H1 (cell line): Measurements from ENCODE around the gene SLC24A3. TPM values are rescaled to one million over a fixed set of nuclear protein-coding genes. Genes with fewer than 3 reads are reported as not detected.

Source experiments
- CTCF ChIA-PET: fragments of 300-600 bp; sonication (Branson Sonifier 250); formaldehyde crosslinking; loops from one replicate; lab custom pipeline; 2021; ENCODE audit not compliant: partially characterized antibody; lab: Charles Lee
- POLR2A ChIA-PET: fragments of 300-600 bp; sonication (Branson Sonifier 250); formaldehyde crosslinking; loops from one replicate; lab custom pipeline; 2021; ENCODE audit warnings: inconsistent platforms; ENCODE audit not compliant: partially characterized antibody; lab: Charles Lee
- DNase-seq, 2 experiments: peaks; one replicate each; pipeline versions ENCODE4 v3.0.0 to v3.0.0-alpha.2; 2010 to 2022; ENCODE audit warnings: low spot score in 2 of 2, low read depth in 1 of 2, mixed read lengths in 1 of 2
- FAIRE-seq: peaks from 2 replicates; lab custom pipeline; 2011; peaks lifted over from hg19 to GRCh38; lab: Jason Lieb, UNC
- H2AFZ ChIP-seq: 2 replicates; pipeline ENCODE4 v1.8.1; 2012; ENCODE audit warnings: low read length, inconsistent platforms
- H2AK5ac ChIP-seq: 2 replicates; pipeline ENCODE4 v1.6.1; 2013; ENCODE audit warnings: low read depth, low read length
- H2BK120ac ChIP-seq: replicated peaks from 2 replicates; pipeline ENCODE3; 2013; ENCODE audit warnings: low read depth, low read length, inconsistent platforms
- H2BK12ac ChIP-seq: 2 replicates; pipeline ENCODE4 v1.6.1; 2013; ENCODE audit warnings: low read depth, low read length
- H2BK15ac ChIP-seq: 2 replicates; pipeline ENCODE4 v1.6.1; 2013; ENCODE audit warnings: low read length
- H2BK20ac ChIP-seq: 2 replicates; pipeline ENCODE4 v1.6.1; 2013; ENCODE audit warnings: low read length
- H2BK5ac ChIP-seq: 2 replicates; pipeline ENCODE4 v1.6.1; 2013; ENCODE audit warnings: low read depth, low read length
- H3K14ac ChIP-seq: 2 replicates; pipeline ENCODE4 v1.6.1; 2013; ENCODE audit warnings: inconsistent platforms; ENCODE audit not compliant: insufficient read length
- H3K18ac ChIP-seq: 2 replicates; pipeline ENCODE4 v1.6.1; 2013; ENCODE audit warnings: low read length; ENCODE audit errors: extremely low read depth
- H3K23ac ChIP-seq: 2 replicates; pipeline ENCODE4 v1.6.1; 2013; ENCODE audit warnings: inconsistent platforms; ENCODE audit not compliant: insufficient read length
- H3K23me2 ChIP-seq: 2 replicates; pipeline ENCODE4 v1.6.1; 2013; ENCODE audit warnings: low read depth, low read length
- H3K27ac ChIP-seq: 2 replicates; pipeline ENCODE4 v1.6.1; 2011; ENCODE audit warnings: low read depth, low read length, inconsistent platforms
- H3K27me3 ChIP-seq, 4 experiments: replicated peaks in 1 of 4; 1 replicate in 1 of 4; 2 replicates in 3 of 4; pipeline versions ENCODE4 v1.6.1 to v1.8.1; 2011 to 2013; ENCODE audit warnings: low read length in 3 of 4, mild to moderate bottlenecking in 3 of 4, inconsistent platforms in 2 of 4, mixed read lengths in 2 of 4, moderate library complexity in 1 of 4; ENCODE audit not compliant: control insufficient read depth in 3 of 4, insufficient read depth in 3 of 4; ENCODE audit errors: extremely low read depth in 1 of 4
- H3K36me3 ChIP-seq, 4 experiments: 2 replicates each; pipeline versions ENCODE4 v1.6.1 to v1.8.1; 2011 to 2013; ENCODE audit warnings: mild to moderate bottlenecking in 4 of 4, low read length in 3 of 4, moderate library complexity in 2 of 4, control low read depth in 1 of 4, inconsistent platforms in 1 of 4; ENCODE audit not compliant: insufficient read depth in 4 of 4, control insufficient read depth in 2 of 4
- H3K4ac ChIP-seq: replicated peaks from 2 replicates; pipeline ENCODE3; 2013; ENCODE audit warnings: low read length, low read depth, mixed read lengths, inconsistent platforms; ENCODE audit not compliant: insufficient read length
- H3K4me1 ChIP-seq, 4 experiments: replicated peaks in 1 of 4; 1 replicate in 1 of 4; 2 replicates in 3 of 4; pipeline versions ENCODE4 v1.6.1 to v1.8.1; 2011 to 2013; ENCODE audit warnings: low read length in 3 of 4, inconsistent platforms in 2 of 4, mixed read lengths in 1 of 4; ENCODE audit not compliant: insufficient read depth in 4 of 4, control insufficient read depth in 3 of 4
- H3K4me2 ChIP-seq, 2 experiments: 2 replicates each; pipeline versions ENCODE4 v1.6.1 to v1.8.1; 2011 to 2013; ENCODE audit warnings: low read depth in 2 of 2, low read length in 2 of 2, control low read depth in 1 of 2, inconsistent platforms in 1 of 2, mild to moderate bottlenecking in 1 of 2; ENCODE audit not compliant: insufficient read depth in 1 of 2
- H3K4me3 ChIP-seq, 4 experiments: fragments of 200-600, 300-600 bp in 1 of 4; sonication (generic), shearing (Covaris generic), sonication (Bioruptor Twin) in 1 of 4; 2 replicates each; pipeline versions ENCODE4 v1.5.1 to v1.8.1; 2011 to 2016; ENCODE audit warnings: low read length in 4 of 4, low read depth in 3 of 4, control low read depth in 2 of 4, inconsistent platforms in 2 of 4, mild to moderate bottlenecking in 2 of 4, mixed read lengths in 1 of 4, moderate library complexity in 1 of 4; ENCODE audit not compliant: insufficient read depth in 2 of 4; ENCODE audit errors: extremely low read depth in 1 of 4
- H3K56ac ChIP-seq: replicated peaks from 2 replicates; pipeline ENCODE3; 2013; ENCODE audit warnings: low read depth, mild to moderate bottlenecking, mixed read lengths, low read length, inconsistent platforms; ENCODE audit not compliant: insufficient read length
- H3K79me1 ChIP-seq: 2 replicates; pipeline ENCODE4 v1.6.1; 2013; ENCODE audit warnings: low read depth, low read length, control low read depth
- H3K79me2 ChIP-seq, 2 experiments: 2 replicates each; pipeline versions ENCODE4 v1.6.1 to v1.8.1; 2012 to 2013; ENCODE audit warnings: low read length in 2 of 2, mild to moderate bottlenecking in 2 of 2, inconsistent platforms in 1 of 2; ENCODE audit not compliant: insufficient read depth in 2 of 2, control insufficient read depth in 1 of 2
- H3K9ac ChIP-seq, 4 experiments: replicated peaks in 1 of 4; 1 replicate in 1 of 4; 2 replicates in 3 of 4; pipeline versions ENCODE4 v1.6.1 to v1.8.1; 2011 to 2013; ENCODE audit warnings: low read depth in 3 of 4, low read length in 3 of 4, control low read depth in 2 of 4, mild to moderate bottlenecking in 2 of 4, moderate library complexity in 2 of 4, inconsistent platforms in 1 of 4; ENCODE audit errors: extremely low read depth in 1 of 4
- H3K9me3 ChIP-seq, 2 experiments: 2 replicates each; pipeline versions ENCODE4 v1.6.1 to v1.8.1; 2012 to 2013; ENCODE audit warnings: mild to moderate bottlenecking in 2 of 2, moderate library complexity in 2 of 2, control low read depth in 1 of 2, inconsistent platforms in 1 of 2, low read depth in 1 of 2, low read length in 1 of 2, mixed read lengths in 1 of 2; ENCODE audit not compliant: insufficient read depth in 2 of 2
- H4K20me1 ChIP-seq, 2 experiments: replicated peaks in 1 of 2; 2 replicates each; pipeline versions ENCODE3 to v1.8.1; 2011 to 2013; ENCODE audit warnings: inconsistent platforms in 2 of 2, low read length in 2 of 2, mild to moderate bottlenecking in 1 of 2; ENCODE audit not compliant: insufficient read depth in 2 of 2, control insufficient read depth in 1 of 2
- H4K5ac ChIP-seq: 2 replicates; pipeline ENCODE4 v1.6.1; 2013; ENCODE audit warnings: low read length, low read depth, mixed read lengths, inconsistent platforms; ENCODE audit not compliant: insufficient read length
- H4K8ac ChIP-seq: 2 replicates; pipeline ENCODE4 v1.8.0; 2013; ENCODE audit warnings: mild to moderate bottlenecking, moderate library complexity, low read length, inconsistent platforms; ENCODE audit not compliant: insufficient read depth; ENCODE audit errors: extremely low read depth
- H4K91ac ChIP-seq: replicated peaks from 2 replicates; pipeline ENCODE3; 2013; ENCODE audit warnings: low read length, mixed read lengths, inconsistent platforms; ENCODE audit not compliant: insufficient read length
- CREB1 ChIP-seq: IDR thresholded peaks from 2 replicates; pipeline ENCODE4 v1.6.1; 2012; ENCODE audit warnings: inconsistent platforms
- EGR1 ChIP-seq: IDR thresholded peaks from 2 replicates; pipeline ENCODE4 v1.6.1; 2011; ENCODE audit warnings: low read depth, low read length, borderline replicate concordance
- KDM1A ChIP-seq: fragments of 200-600, 300-600 bp; sonication (generic); IDR thresholded peaks from 2 replicates; pipeline ENCODE4 v1.7.1; 2016; ENCODE audit warnings: mild to moderate bottlenecking, low read length, borderline replicate concordance
- PHF8 ChIP-seq: fragments of 200-600 bp; sonication (generic); conservative IDR thresholded peaks from 2 replicates; pipeline ENCODE4 v1.7.1; 2012; ENCODE audit warnings: low read depth, mild to moderate bottlenecking, inconsistent platforms, low read length, moderate library complexity
- WGBS, 2 experiments: shearing (Covaris generic) in 1 of 2; methylation state at CpG; one replicate each; pipeline versions ENCODE4 v1.1.6 to v1.1.7; 2013 to 2015; ENCODE audit warnings: low lambda C conversion rate in 2 of 2, mixed read lengths in 2 of 2, inconsistent platforms in 1 of 2, low coverage in 1 of 2, missing lambda C conversion rate in 1 of 2; ENCODE audit not compliant: insufficient replicate concordance in 2 of 2, insufficient coverage in 1 of 2, insufficient read length in 1 of 2; ENCODE audit errors: extremely low coverage in 1 of 2, missing lambda C conversion rate in 1 of 2; 5-methylcytosine and 5-hydroxymethylcytosine counted together
- polyA plus RNA-seq, 7 experiments: library from polyadenylated mRNA; depleted of rRNA in 3 of 7; stranded (reverse) in 5 of 7; unstranded in 2 of 7; fragments of >200 nt in 5 of 7; fragments of 200-250 nt in 2 of 7; gene quantifications; 1 replicate in 5 of 7; 2 replicates in 1 of 7; 4 replicates in 1 of 7; pipeline versions ENCODE4 v1.2.1 to v1.2.3, GENCODE V29; 2011 to 2013; ENCODE audit warnings: missing spikeins in 2 of 7, mixed read lengths in 2 of 7
- total RNA-seq: library from RNA; stranded (reverse); fragmentation: NEBNext Ultra II Directional; extraction: Animal tissue kit (Norgen Biotek cat#: 25700); gene quantifications from 2 replicates; pipeline ENCODE4 v1.2.1, GENCODE V29; 2021

Gene SLC24A3
- total and polyA plus RNA-seq, 2 of the 8 experiments (the other 6 are each of a cell fraction or from before 2014, with no cell fraction given) = 4.5 to 6.3 TPM

GRCh38 chr20:19758133-19758500 lies 545.7 kb downstream of the SLC24A3 start, which contains the start of gene RIN2:
RIN2 (plus strand) TSS chr20:19758258; CDS start chr20:19889602, 131,344 bp downstream.
- H2BK5ac ChIP-seq = peak within 1 kb of the TSS; percentile 56; the same call in 1 of the 2 replicates
- H4K91ac ChIP-seq = no peak within 1 kb of the TSS
- no peaks in the 10 kb centered on the region for H3K36me3 ChIP-seq
- no peak within 1 kb of the TSS for H2AK5ac ChIP-seq
- H3K18ac ChIP-seq = peak within 1 kb of the TSS; percentile 60
- no peak within 1 kb of the TSS for H3K27ac ChIP-seq
- peaks cover 13% of the 10 kb centered on the region for H3K23me2 ChIP-seq
- H4K5ac ChIP-seq = no peak within 1 kb of the TSS
- peak within 1 kb of the TSS in 3 of 4 experiments; percentile 38 to 45 (median 39); a peak in 4 of 7 replicates for H3K9ac ChIP-seq
- peak within 1 kb of the TSS; percentile 87 for H4K8ac ChIP-seq
- peaks cover 0 to 16% (median 10%) of the 10 kb centered on the region in 4 experiments; a peak in 4 of 7 replicates for H3K27me3 ChIP-seq
- TF ChIP-seq EGR1 = 0 out of 2 replicates have a peak, but pooled peaks have one; percentile 2
- 0 out of 2 replicates have a peak, but pooled peaks have one; percentile 27 for TF ChIP-seq PHF8
- TF ChIP-seq KDM1A = peak; percentile 62; the same call in 1 of the 2 replicates
- TF ChIP-seq CREB1 = no peak
- TF ChIP-seq, all 59 proteins: peak for 3
- H3K79me2 ChIP-seq = no peaks in the 10 kb centered on the region
- DNase-seq (peak in 1 of 2 experiments; percentile 83), FAIRE-seq (no peak)
- no peak within 1 kb of the TSS for H3K14ac ChIP-seq
- H2BK15ac ChIP-seq = peak within 1 kb of the TSS; percentile 29; the same call in 1 of the 2 replicates
- no peaks in the 10 kb centered on the region for H3K79me1 ChIP-seq
- 0% methylated on average over 14 of the region's 25 CpGs; no CpG with 5 or more reads in 1 of the 2 experiments for WGBS, 2 experiments
- CTCF ChIA-PET = interaction anchor here (1.0 to 1.7 kb wide), 4 partner anchors 14 to 67 kb away, joined by 3 to 5 read pairs (median 4); no protein-coding TSS in a partner anchor
- H3K4me2 ChIP-seq = peak within 1 kb of the TSS; percentile 81 to 99
- H3K4me3 ChIP-seq = peak within 1 kb of the TSS; percentile 78 to 89 (median 82)
- no peak within 1 kb of the TSS for H2BK20ac ChIP-seq
- POLR2A ChIA-PET = interaction anchor here (1.1 to 3.5 kb wide), 3 partner anchors 12 to 17 kb away, joined by 4 to 8 read pairs (median 6); no protein-coding TSS in a partner anchor
- H3K4me1 ChIP-seq = peaks cover 0 to 4% (median 0%) of the 10 kb centered on the region in 4 experiments; a peak in 2 of 7 replicates
- H3K4ac ChIP-seq = no peak within 1 kb of the TSS
- H3K56ac ChIP-seq = peak within 1 kb of the TSS; percentile 25
- no peaks in the 10 kb centered on the region for H3K9me3 ChIP-seq
- no peak within 1 kb of the TSS for H3K23ac ChIP-seq
- H2BK120ac ChIP-seq = no peak within 1 kb of the TSS
- peaks cover 0 to 2% of the 10 kb centered on the region in 2 experiments for H4K20me1 ChIP-seq
- H2AFZ ChIP-seq = peak within 1 kb of the TSS; percentile 91
- 0 out of 2 replicates have a peak within 1 kb of the TSS, but pooled peaks have one; percentile 43 for H2BK12ac ChIP-seq
